Measurements from ENCODE around the gene BICC1.

DNA sequence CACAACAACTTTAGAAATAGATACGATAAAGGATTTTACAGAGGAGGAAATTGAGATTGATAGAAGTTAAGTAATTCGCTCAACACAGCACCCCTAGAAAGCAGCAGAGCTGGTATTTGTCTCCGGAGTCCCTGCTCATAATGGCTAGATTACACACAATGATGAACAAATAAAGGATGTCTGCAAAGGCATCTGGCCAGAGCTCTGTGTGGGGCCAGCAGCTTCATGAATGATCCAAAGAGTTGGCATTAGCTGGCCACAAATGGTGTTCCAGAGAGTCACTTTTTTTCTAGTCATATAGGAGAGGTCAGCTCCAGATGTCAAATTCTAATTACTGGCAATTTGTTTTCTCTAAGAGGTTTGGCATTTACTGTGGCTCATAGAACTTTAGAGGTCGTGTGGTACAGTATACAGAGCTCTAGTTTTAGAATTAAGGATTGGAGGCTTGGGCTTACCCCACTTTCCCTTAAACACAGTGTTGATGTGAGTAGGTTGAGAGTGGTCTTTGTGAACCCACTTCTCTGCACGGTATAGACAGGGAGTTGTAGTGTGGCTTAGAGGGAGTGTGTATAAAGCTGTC is 186.2 kb downstream of the BICC1 start:
- TF ChIP-seq, protein P1, sequence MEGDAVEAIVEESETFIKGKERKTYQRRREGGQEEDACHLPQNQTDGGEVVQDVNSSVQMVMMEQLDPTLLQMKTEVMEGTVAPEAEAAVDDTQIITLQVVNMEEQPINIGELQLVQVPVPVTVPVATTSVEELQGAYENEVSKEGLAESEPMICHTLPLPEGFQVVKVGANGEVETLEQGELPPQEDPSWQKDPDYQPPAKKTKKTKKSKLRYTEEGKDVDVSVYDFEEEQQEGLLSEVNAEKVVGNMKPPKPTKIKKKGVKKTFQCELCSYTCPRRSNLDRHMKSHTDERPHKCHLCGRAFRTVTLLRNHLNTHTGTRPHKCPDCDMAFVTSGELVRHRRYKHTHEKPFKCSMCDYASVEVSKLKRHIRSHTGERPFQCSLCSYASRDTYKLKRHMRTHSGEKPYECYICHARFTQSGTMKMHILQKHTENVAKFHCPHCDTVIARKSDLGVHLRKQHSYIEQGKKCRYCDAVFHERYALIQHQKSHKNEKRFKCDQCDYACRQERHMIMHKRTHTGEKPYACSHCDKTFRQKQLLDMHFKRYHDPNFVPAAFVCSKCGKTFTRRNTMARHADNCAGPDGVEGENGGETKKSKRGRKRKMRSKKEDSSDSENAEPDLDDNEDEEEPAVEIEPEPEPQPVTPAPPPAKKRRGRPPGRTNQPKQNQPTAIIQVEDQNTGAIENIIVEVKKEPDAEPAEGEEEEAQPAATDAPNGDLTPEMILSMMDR (IDR thresholded peaks at IDR 0.05) = no peak
- TF ChIP-seq EZH2 (IDR thresholded peaks at IDR 0.05; ENCODE audit: borderline replicate concordance, insufficient read depth, low read depth, low read length, poor library complexity, severe bottlenecking) = no peak

All from B cell (primary cell).